Measurements from ENCODE around the gene TM2D3.

TM2D3 gene

GRCh38 chr15:101599091-101599490 is 53.1 kb downstream of the TM2D3 start:
- DNase-seq = no peak

DNA sequence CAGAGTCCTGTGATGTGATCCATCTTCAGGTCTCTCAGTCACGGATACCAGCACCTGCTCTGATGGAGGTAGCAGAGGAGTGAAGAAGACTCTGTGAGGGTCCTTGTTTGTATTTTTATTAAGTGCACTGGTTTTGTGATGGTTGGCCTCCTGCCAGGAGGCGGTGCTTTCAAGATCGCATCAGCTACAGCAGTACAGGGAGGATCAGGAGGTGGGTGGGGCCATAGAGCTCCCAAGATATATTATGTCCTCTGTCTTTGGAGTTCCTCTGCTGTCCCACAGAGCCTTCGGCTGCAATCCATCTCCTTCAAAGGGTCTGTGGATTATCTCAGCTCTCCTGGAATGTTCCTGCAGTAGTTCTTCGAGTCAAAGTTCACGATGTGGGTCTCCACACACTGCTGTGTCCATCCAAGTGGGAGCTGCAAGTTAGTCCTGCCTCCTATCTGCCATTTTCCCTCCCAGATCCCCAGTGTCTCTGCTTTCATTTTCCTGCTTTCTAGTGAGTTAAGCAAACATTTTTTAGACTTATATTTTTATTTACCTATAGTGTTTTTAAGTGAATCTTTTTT is 54.7 kb downstream of the TM2D3 start:
- DNase-seq = no peak

DNA sequence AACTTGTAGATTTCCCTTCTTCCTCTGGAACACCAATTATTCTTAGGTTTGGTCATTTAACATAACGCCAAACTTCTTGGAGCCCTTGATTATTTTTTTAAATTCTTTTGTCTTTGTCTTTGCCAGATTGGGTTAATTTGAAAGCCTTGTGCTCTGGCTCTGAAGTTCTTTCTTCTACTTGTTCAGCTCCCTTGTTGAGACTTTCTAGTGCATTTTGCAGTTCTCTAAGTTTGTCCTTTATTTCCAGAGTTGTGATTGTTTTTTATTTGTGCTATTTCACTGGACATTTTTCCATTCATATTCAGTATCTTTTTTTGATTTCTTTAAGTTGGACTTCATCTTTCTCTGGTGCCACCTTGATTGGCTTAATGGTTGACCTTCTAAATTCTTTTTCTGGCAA is 55.5 kb downstream of the TM2D3 start:
- no peak for DNase-seq
